GM12864 (cell line): ENCODE results near the gene ZNF766.

Experiments
- DNase-seq: peaks from one replicate; pipeline ENCODE4 v3.0.0-alpha.2; 2011; ENCODE audit warnings: low read depth
- H3K4me3 ChIP-seq: 2 replicates; pipeline ENCODE4 v1.5.1; 2011; ENCODE audit warnings: mild to moderate bottlenecking, low read depth, low read length, control low read depth
- TF ChIP-seq, protein P1 (sequence below): IDR thresholded peaks from 2 replicates; pipeline ENCODE4 v1.5.1; 2011; ENCODE audit warnings: low read depth, mild to moderate bottlenecking, moderate library complexity, low read length, control low read depth, inconsistent platforms; ENCODE audit errors: missing control alignments

The ZNF766 gene

DNA sequence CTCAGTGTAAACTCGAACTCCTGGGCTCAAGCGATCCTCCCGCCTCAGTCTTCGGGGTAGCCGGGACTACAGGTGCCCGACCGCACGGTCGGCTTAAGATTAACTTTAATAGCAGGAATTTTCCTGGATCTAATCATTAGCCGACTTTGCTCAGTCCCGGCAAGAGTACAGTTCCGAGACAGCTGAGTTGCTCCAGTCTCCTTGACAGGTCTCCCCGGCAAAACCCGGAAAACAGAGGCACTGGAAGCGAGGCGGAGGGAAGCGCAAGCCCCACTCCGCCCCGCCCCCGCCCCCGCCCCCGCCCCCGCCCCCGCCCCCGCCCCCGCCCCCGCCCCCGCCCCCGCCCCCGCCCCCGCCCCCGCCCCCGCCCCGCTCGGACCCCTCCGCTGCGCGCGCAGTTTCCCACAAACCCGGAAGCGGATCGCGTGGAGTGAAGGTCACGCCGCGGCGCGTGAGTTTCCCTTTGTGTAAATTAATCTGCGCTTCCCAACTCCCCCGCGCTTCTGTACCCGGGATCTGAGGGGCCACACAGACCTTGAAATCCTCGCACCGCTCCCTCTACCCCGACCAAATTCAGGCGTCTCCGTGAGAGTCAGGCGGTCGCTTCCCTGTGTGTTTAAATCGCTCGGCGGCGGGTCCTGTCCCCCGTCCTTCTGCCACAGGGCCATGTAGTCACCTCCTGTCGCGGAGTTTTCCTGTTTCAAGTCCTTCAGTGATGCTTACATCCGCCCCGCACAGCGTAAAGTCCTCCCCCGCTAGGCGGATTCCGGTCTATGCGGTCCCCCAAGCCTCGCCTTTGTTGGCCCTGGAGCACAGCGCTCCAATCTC, 27.6 kb downstream of the ZNF766 start, which contains the start of gene ZNF480:
Gene ZNF480 (plus strand): TSS at position 397 of the 828 bp plus-strand sequence. CDS start 3,244 bp downstream, outside the sequence.
- peak; percentile 38 for DNase-seq
- TF ChIP-seq, protein P1, sequence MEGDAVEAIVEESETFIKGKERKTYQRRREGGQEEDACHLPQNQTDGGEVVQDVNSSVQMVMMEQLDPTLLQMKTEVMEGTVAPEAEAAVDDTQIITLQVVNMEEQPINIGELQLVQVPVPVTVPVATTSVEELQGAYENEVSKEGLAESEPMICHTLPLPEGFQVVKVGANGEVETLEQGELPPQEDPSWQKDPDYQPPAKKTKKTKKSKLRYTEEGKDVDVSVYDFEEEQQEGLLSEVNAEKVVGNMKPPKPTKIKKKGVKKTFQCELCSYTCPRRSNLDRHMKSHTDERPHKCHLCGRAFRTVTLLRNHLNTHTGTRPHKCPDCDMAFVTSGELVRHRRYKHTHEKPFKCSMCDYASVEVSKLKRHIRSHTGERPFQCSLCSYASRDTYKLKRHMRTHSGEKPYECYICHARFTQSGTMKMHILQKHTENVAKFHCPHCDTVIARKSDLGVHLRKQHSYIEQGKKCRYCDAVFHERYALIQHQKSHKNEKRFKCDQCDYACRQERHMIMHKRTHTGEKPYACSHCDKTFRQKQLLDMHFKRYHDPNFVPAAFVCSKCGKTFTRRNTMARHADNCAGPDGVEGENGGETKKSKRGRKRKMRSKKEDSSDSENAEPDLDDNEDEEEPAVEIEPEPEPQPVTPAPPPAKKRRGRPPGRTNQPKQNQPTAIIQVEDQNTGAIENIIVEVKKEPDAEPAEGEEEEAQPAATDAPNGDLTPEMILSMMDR: peak; percentile 9
- H3K4me3 ChIP-seq: peak within 1 kb of the TSS; percentile 93

DNA sequence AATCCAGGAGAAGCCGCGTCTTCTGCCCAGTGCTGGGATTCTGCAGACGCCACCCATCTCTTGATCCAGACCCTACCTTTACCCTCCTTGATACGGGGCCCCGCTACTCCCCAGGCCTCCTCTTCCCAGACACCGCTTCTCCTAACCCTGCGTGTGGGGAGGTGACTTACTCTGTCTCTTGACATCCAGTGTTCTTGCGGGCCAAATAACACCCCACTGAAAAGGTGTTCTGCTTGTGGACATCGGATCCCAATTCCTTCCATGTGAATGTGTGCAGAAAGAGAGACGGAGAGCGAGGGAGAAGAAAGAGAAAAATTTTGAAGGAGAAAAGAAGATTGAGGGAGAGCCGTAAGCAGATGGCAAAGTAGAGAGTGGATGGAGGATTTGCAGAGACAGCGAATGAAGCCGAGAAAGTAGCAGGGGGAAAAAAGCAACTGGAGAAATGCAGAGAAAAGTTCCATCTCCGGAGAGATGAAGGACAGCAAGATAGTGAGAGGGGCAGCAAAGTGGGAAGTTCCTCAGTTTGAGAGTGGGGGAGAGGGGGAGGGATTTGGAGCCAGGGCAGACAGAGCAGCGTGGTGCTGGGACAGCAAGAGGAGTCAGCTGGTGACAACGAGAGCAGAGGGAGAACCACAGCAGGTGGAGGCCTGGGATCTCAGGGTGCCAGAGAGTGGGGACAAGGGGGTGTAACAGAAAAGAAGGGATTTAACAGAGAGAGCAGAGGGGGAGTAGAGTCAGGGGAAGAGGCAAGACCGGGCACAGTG, 28.4 kb downstream of the ZNF766 start:
- DNase-seq: no peak
- peak overlapping the region; percentile 93 for H3K4me3 ChIP-seq
- TF ChIP-seq, protein P1: no peak

DNA sequence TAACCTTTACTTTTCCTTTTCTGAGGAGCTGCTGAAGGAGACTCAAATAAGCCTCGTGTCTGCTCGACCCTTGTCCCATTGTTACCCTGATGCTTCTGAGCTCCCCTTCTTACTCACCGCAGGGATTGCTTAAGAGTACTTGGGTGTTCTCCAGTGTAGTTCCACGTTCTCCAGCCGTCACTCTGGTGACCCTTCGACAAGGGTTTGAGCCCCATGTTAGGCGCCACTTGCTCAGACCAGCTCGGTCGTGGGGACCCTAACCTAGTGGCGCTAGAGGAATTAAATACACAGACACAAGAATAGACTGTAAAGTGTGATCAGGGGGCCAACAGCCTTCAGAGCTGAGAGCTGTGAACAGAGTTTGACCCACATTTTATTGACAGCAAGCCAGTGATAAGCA, 37.9 kb downstream of the ZNF766 start:
- TF ChIP-seq, protein P1: no peak
- H3K4me3 ChIP-seq: no peak overlapping the region
- DNase-seq: no peak

DNA sequence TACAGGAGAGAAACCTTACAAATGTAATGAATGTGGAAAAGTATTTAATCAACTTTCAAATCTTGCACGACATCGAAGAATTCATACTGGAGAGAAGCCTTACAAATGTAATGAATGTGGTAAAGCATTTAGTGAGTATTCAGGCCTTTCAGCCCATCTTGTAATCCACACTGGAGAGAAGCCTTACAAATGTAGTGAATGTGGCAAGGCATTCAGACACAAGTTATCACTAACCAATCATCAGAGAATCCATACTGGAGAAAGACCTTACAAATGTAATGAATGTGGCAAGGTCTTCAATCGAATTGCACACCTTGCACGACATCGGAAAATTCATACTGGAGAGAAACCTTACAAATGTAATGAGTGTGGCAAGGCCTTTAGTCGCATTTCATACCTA, 53.0 kb downstream of the ZNF766 start:
- H3K4me3 ChIP-seq: no peak overlapping the region
- TF ChIP-seq, protein P1: no peak
- DNase-seq: no peak

DNA sequence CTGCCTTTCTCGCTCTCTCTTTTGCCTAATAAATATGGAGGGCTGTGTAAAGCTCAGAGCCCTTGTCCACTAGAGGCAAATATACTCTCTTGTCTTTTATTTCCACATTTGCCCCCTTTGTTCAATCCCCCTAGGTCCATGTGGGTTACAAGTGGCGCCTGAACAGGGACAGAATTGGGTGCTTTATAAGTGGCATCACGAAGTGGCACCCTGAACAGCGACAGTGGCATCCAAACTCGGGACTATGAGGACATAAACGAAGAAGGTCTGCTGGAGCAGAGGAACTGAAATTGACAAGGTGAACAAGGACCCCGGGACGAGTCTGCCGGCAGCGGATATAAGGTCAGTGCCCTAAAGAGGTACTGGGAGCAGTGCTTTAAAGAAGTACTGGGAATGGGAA, 62.4 kb downstream of the ZNF766 start:
- no peak overlapping the region for H3K4me3 ChIP-seq
- TF ChIP-seq, protein P1: no peak
- DNase-seq: no peak

DNA sequence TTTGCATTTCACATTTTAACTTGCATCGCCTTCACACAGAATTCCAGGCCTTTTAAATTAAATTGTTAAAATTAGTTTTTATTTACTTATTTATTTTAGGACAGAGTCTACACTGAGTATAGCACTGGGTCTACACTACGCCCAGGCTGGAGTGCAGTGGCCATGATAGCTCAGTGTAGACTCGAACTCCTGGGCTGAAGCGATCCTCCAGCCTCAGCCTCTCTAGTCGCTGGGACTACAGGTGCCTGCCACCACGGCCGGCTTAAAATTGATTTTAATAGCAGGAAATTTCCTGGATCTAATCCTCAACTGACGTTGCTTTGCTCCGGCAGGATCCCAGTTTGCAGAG, 66.4 kb downstream of the ZNF766 start:
- TF ChIP-seq, protein P1: no peak
- no peak for DNase-seq

More for the DNA sequence above, 66.4 kb downstream of the ZNF766 start:
- H3K4me3 ChIP-seq: peak overlapping the region; percentile 63
